Testis (tissue), 3 donors: ENCODE data around the gene DIS3L2. TPM values are rescaled to one million over a fixed set of nuclear protein-coding genes. Genes with fewer than 3 reads are reported as not detected.
"Not testable (repeated sequence)": the region's sequence is repeated elsewhere in the genome, so short reads cannot be mapped to it uniquely, and the experiment has no call there.

Experiments
- DNase-seq: peaks from one replicate; pipeline ENCODE4 v3.0.0-alpha.2; 2019
- H3K27ac ChIP-seq, 2 donors: fragments of 200-600 bp; sonication (generic); one replicate each; pipeline ENCODE4 v1.5.1; 2019
- H3K27me3 ChIP-seq: fragments of 200-600 bp; sonication (generic); one replicate; pipeline ENCODE4 v1.5.1; 2019
- H3K36me3 ChIP-seq: fragments of 200-600 bp; sonication (generic); one replicate; pipeline ENCODE4 v1.5.1; 2017; ENCODE audit warnings: low read depth; ENCODE audit errors: missing control alignments
- H3K4me1 ChIP-seq: fragments of 200-600 bp; sonication (generic); one replicate; pipeline ENCODE4 v1.5.1; 2019
- H3K4me3 ChIP-seq, 2 donors: fragments of 200-600 bp; sonication (generic); one replicate each; pipeline ENCODE4 v1.5.1; 2017 to 2019
- H3K9me3 ChIP-seq: fragments of 200-600 bp; sonication (generic); one replicate; pipeline ENCODE4 v1.5.1; 2017
- POLR2A ChIP-seq: fragments of 450-650 bp; IDR thresholded peaks from one replicate; pipeline ENCODE4 v1.6.1; 2017; ENCODE audit warnings: antibody characterized with exemption, mild to moderate bottlenecking, moderate library complexity
- WGBS, 2 donors: methylation state at CpG; one replicate each; pipeline ENCODE4 v1.1.5; 2018; 5-methylcytosine and 5-hydroxymethylcytosine counted together
- intact Hi-C: fragments of 100-400 bp; cut with DNase I; formaldehyde crosslinking; loops from one replicate; pipeline ENCODE4 v1.15.1; 2023; ENCODE audit warnings: low total_unique reads
- polyA plus RNA-seq: library from polyadenylated mRNA; stranded (reverse); fragments of 350-450 nt; fragmentation: Illumina TruSeq; extraction: RNeasy Lipid Tissue Mini Kit (QIAGEN cat#74804); gene quantifications from one replicate; pipeline ENCODE4 v1.2.3, GENCODE V29; 2014; ENCODE audit warnings: low read depth, low replicate concordance; ENCODE audit not compliant: insufficient read depth
- total RNA-seq, 2 donors: library from RNA; depleted of rRNA; stranded (reverse); fragments of >200 nt; gene quantifications; one replicate each; pipeline ENCODE4 v1.2.3, GENCODE V29; 2016
- TF ChIP-seq, protein P1 (sequence below), 3 experiments: fragments of 450-650 bp in 2 of 3; fragments of 200-600 bp in 1 of 3; sonication (generic) in 1 of 3; IDR thresholded peaks; one replicate each; pipeline ENCODE4 v1.5.1; 2016 to 2019; ENCODE audit warnings: antibody characterized with exemption in 3 of 3, mild to moderate bottlenecking in 2 of 3, moderate library complexity in 1 of 3

DIS3L2 gene
- total and polyA plus RNA-seq, 3 donors from 2014 or later: 32.5 to 80.7 (median 70.4) TPM

DNA sequence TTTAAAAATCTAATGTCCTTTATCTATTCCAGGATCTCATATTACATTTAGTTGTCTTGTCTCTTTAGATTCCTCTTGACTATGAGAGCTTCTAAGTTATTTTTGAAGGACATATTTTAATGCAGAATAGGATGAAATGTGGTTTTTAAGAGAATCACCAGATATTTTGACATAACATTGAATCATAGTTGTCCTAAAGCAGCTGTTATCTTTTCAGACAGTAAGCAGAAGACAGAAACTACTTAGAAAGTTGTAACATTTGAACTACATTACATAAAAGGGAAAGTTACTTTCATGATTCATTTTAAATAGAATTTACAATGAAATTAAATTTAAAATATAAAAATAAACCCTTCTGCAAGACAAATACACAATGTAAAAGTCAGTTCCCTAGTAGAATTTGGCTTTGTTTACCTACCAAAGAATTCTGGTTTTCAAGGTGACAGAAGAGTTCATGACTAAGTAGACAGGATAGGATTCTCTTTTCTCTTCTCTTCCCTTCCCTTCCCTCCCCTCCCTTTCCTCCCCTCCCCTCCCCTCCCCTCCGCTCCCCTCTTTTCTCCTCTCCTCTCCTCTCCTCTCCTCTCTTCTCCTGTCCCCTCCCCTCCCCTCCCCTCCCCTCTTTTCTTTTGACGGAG is 186.0 kb downstream of the DIS3L2 start:
- intact Hi-C loops: no loop called here
- TF ChIP-seq POLR2A: no peak
- TF ChIP-seq, protein P1, sequence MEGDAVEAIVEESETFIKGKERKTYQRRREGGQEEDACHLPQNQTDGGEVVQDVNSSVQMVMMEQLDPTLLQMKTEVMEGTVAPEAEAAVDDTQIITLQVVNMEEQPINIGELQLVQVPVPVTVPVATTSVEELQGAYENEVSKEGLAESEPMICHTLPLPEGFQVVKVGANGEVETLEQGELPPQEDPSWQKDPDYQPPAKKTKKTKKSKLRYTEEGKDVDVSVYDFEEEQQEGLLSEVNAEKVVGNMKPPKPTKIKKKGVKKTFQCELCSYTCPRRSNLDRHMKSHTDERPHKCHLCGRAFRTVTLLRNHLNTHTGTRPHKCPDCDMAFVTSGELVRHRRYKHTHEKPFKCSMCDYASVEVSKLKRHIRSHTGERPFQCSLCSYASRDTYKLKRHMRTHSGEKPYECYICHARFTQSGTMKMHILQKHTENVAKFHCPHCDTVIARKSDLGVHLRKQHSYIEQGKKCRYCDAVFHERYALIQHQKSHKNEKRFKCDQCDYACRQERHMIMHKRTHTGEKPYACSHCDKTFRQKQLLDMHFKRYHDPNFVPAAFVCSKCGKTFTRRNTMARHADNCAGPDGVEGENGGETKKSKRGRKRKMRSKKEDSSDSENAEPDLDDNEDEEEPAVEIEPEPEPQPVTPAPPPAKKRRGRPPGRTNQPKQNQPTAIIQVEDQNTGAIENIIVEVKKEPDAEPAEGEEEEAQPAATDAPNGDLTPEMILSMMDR (IDR thresholded peaks at IDR 0.05): no peak
- WGBS, 2 donors: 93 to 94% methylated on average over 2 of the region's 2 CpGs

DNA sequence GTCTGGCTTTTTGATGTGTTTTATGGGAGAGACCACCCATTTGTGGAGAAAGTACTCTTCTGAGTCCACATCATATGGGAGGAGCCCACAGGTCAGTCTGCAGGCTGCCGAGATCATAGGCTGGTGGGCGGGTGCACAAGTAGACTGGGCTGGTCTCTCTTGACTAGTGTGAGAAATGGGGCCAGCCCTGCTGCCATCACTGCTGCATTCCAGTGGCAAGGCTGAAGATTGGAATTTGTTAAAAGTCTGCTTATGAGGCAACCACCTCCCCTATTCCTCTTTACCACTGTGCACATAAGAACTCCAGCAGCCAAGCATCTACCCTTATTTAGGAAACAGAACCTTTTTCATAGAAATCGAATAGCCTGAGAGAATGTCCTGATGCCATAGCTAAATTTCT is 200.7 kb downstream of the DIS3L2 start:
- intact Hi-C loops: no loop called here
- H3K27me3 ChIP-seq: no peaks in the 10 kb centered on the region
- H3K4me3 ChIP-seq: no peak overlapping the region
- no peak for TF ChIP-seq POLR2A
- TF ChIP-seq, protein P1 (IDR thresholded peaks at IDR 0.05): no peak
- H3K36me3 ChIP-seq: no peaks in the 10 kb centered on the region
- WGBS, 2 donors: 91 to 93% methylated on average over 3 of the region's 3 CpGs
- H3K4me1 ChIP-seq: no peaks in the 10 kb centered on the region
- DNase-seq: no peak
- no peaks in the 10 kb centered on the region for H3K9me3 ChIP-seq
- H3K27ac ChIP-seq: no peak overlapping the region

More for the DNA sequence above, 186.0 kb downstream of the DIS3L2 start:
- Histone ChIP-seq H3K4me1 (no peaks in the 10 kb centered on the region), H3K4me3 (no peak overlapping the region), H3K36me3 (no peaks in the 10 kb centered on the region), H3K9me3 (no peaks in the 10 kb centered on the region), H3K27ac (no peak overlapping the region), H3K27me3 (no peaks in the 10 kb centered on the region)
- DNase-seq: no peak

DNA sequence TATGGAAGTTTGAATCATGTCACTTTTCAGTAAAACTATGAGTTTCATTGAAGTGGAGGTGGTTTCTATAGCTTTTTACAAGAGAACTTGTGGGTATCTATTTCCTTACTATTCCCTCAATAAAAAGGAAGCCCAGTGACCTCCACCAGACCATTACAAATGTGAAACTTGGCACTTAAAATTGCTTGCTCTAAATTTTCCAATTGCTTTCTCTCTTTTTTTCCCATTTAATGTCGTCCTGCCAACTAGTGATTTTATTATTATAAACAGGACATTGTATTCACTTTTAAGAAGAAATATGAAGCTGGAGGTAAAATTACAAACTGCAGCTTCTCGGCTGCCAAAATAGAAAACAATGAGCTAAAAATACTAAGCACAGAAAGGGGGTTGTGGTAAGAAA is 208.9 kb downstream of the DIS3L2 start:
- Histone ChIP-seq H3K27me3 (no peaks in the 10 kb centered on the region), H3K4me3 (no peak overlapping the region), H3K4me1 (no peaks in the 10 kb centered on the region), H3K27ac (peak overlapping the region in 1 of 2 donors; percentile 25), H3K9me3 (no peaks in the 10 kb centered on the region), H3K36me3 (no peaks in the 10 kb centered on the region)
- WGBS, 2 donors: 37 to 45% methylated on average over 2 of the region's 2 CpGs
- intact Hi-C loops: no loop called here
- TF ChIP-seq POLR2A: no peak
- TF ChIP-seq, protein P1 (IDR thresholded peaks at IDR 0.05): no peak
- DNase-seq: no peak

GRCh38 chr2:232174662-232175061 is 213.1 kb downstream of the DIS3L2 start:
- WGBS, 2 donors: 92 to 95% methylated on average over 4 of the region's 4 CpGs
- H3K36me3 ChIP-seq: no peaks in the 10 kb centered on the region
- no peak for DNase-seq
- H3K4me3 ChIP-seq: no peak overlapping the region
- TF ChIP-seq, protein P1 (IDR thresholded peaks at IDR 0.05): no peak
- TF ChIP-seq POLR2A: no peak
- intact Hi-C loops: no loop called here
- H3K4me1 ChIP-seq: no peaks in the 10 kb centered on the region
- H3K27me3 ChIP-seq: no peaks in the 10 kb centered on the region
- H3K27ac ChIP-seq: no peak overlapping the region
- H3K9me3 ChIP-seq: no peaks in the 10 kb centered on the region

GRCh38 chr2:232176587-232176986 is 215.1 kb downstream of the DIS3L2 start:
- DNase-seq, H3K4me1 ChIP-seq, H3K36me3 ChIP-seq, intact Hi-C loops, H3K4me3 ChIP-seq, H3K9me3 ChIP-seq, H3K27me3 ChIP-seq, H3K27ac ChIP-seq: not testable (repeated sequence)
- 97 to 98% methylated on average over 5 of the region's 5 CpGs for WGBS, 2 donors
